Keratinocyte (primary cell): ENCODE results near the gene RRAGC. TPM values are rescaled to one million over a fixed set of nuclear protein-coding genes. Genes with fewer than 3 reads are reported as not detected.

Experiments used
- DNase-seq: peaks from one replicate; pipeline ENCODE4 v3.0.0-alpha.2; 2011; ENCODE audit warnings: low read depth, missing footprints, low spot score
- FAIRE-seq: peaks from 2 replicates; lab custom pipeline; 2011; peaks lifted over from hg19 to GRCh38; lab: Jason Lieb, UNC
- H2AFZ ChIP-seq: 2 replicates; pipeline ENCODE4 v1.6.0; 2012; ENCODE audit warnings: low read length, control low read depth, inconsistent platforms; ENCODE audit not compliant: control insufficient read depth
- H3K27ac ChIP-seq: 2 replicates; pipeline ENCODE4 v1.5.1; 2011; ENCODE audit warnings: low read length; ENCODE audit not compliant: control insufficient read depth, insufficient read depth
- H3K27me3 ChIP-seq: 3 replicates; pipeline ENCODE4 v1.6.0; 2011; ENCODE audit warnings: low read length; ENCODE audit not compliant: control insufficient read depth, insufficient read depth; ENCODE audit errors: extremely low read depth
- H3K36me3 ChIP-seq, 2 experiments: 2 replicates in 1 of 2; 3 replicates in 1 of 2; pipeline ENCODE4 v1.5.1; 2011; ENCODE audit warnings: low read length in 2 of 2, mild to moderate bottlenecking in 1 of 2; ENCODE audit not compliant: control insufficient read depth in 2 of 2, insufficient read depth in 2 of 2; ENCODE audit errors: extremely low read depth in 1 of 2
- H3K4me1 ChIP-seq: 3 replicates; pipeline ENCODE4 v1.5.1; 2011; ENCODE audit warnings: low read length; ENCODE audit not compliant: control insufficient read depth, insufficient read depth; ENCODE audit errors: extremely low read depth
- H3K4me2 ChIP-seq: 3 replicates; pipeline ENCODE4 v1.6.0; 2011; ENCODE audit warnings: low read depth, low read length; ENCODE audit not compliant: control insufficient read depth, insufficient read depth; ENCODE audit errors: extremely low read depth
- H3K4me3 ChIP-seq, 3 experiments: fragments of 200-600 bp in 1 of 3; sonication (generic) in 1 of 3; 2 replicates in 2 of 3; 3 replicates in 1 of 3; pipeline ENCODE4 v1.5.1; 2011 to 2016; ENCODE audit warnings: low read length in 3 of 3, mild to moderate bottlenecking in 3 of 3, control low read depth in 2 of 3, inconsistent platforms in 1 of 3, low read depth in 1 of 3, mixed read lengths in 1 of 3, mixed run types in 1 of 3, moderate library complexity in 1 of 3; ENCODE audit not compliant: control insufficient read depth in 2 of 3, insufficient read depth in 2 of 3; ENCODE audit errors: extremely low read depth in 1 of 3
- H3K79me2 ChIP-seq: 2 replicates; pipeline ENCODE4 v1.6.0; 2012; ENCODE audit warnings: low read length; ENCODE audit not compliant: control insufficient read depth, insufficient read depth
- H3K9ac ChIP-seq: 3 replicates; pipeline ENCODE4 v1.6.0; 2011; ENCODE audit warnings: low read length; ENCODE audit not compliant: control insufficient read depth, insufficient read depth; ENCODE audit errors: extremely low read depth
- H3K9me1 ChIP-seq: 3 replicates; pipeline ENCODE4 v1.6.0; 2011; ENCODE audit warnings: low read length; ENCODE audit not compliant: control insufficient read depth, insufficient read depth; ENCODE audit errors: extremely low read depth
- H3K9me3 ChIP-seq: 2 replicates; pipeline ENCODE4 v1.5.1; 2012; ENCODE audit warnings: low read depth, low read length; ENCODE audit not compliant: control insufficient read depth
- H4K20me1 ChIP-seq: 3 replicates; pipeline ENCODE4 v1.6.0; 2011; ENCODE audit warnings: low read length; ENCODE audit not compliant: control insufficient read depth, insufficient read depth; ENCODE audit errors: extremely low read depth
- CTCF ChIP-seq, 3 experiments: IDR thresholded peaks in 1 of 3; conservative IDR thresholded peaks in 1 of 3; optimal IDR thresholded peaks in 1 of 3; 2 replicates in 2 of 3; 3 replicates in 1 of 3; pipeline versions ENCODE3 to v1.5.1; 2011; ENCODE audit warnings: low read length in 3 of 3, mild to moderate bottlenecking in 3 of 3, moderate library complexity in 2 of 3, control low read depth in 1 of 3, inconsistent platforms in 1 of 3; ENCODE audit not compliant: insufficient read depth in 2 of 3; ENCODE audit errors: extremely low read depth in 1 of 3
- EZH2 ChIP-seq: IDR thresholded peaks from one replicate; pipeline ENCODE4 v1.6.1; 2012; ENCODE audit warnings: inconsistent platforms, mild to moderate bottlenecking, low read length, moderate library complexity
- dilution Hi-C: fragments of 300-500 bp; cut with MboI; formaldehyde crosslinking; loops from one replicate; pipeline ENCODE4 v1.7.0; 2020; ENCODE audit warnings: low sequenced_read_pairs; ENCODE audit not compliant: extremely low pct_ligation_motif_present
- polyA plus RNA-seq, 5 experiments: library from polyadenylated mRNA; depleted of rRNA in 3 of 5; stranded (reverse) in 3 of 5; stranded (forward) in 1 of 5; unstranded in 1 of 5; fragments of >200 nt; gene quantifications; 1 replicate in 1 of 5; 2 replicates in 3 of 5; 3 replicates in 1 of 5; pipeline versions ENCODE4 v1.2.1 to v1.2.3, GENCODE V29; 2011 to 2012; ENCODE audit warnings: missing spikeins in 2 of 5, low read depth in 1 of 5, low replicate concordance in 1 of 5

The RRAGC gene
- polyA plus RNA-seq, 1 donor (not counting 4 experiments of a cell fraction or from before 2014, with no cell fraction given) = 37.8 TPM

- H3K4me3 ChIP-seq = no peak overlapping the region
- TF ChIP-seq EZH2 (no peak), CTCF (optimal IDR thresholded peaks at IDR 0.05 in 1 of 3, IDR thresholded peaks at IDR 0.05 in 1 of 3, conservative IDR thresholded peaks at IDR 0.05 in 1 of 3; ENCODE audit: extremely low read depth in 1 of 3, insufficient read depth in 2 of 3, low read length in 3 of 3) (no peak)
- H3K4me1 ChIP-seq = no peaks in the 10 kb centered on the region
- DNase-seq (no peak), FAIRE-seq (no peak)
- no peak overlapping the region for H3K9ac ChIP-seq
- no peak overlapping the region for H2AFZ ChIP-seq
- H3K36me3 ChIP-seq = no peaks in the 10 kb centered on the region
- no peaks in the 10 kb centered on the region for H3K79me2 ChIP-seq
- no peak overlapping the region for H3K4me2 ChIP-seq
- dilution Hi-C loops = no loop called here
- no peaks in the 10 kb centered on the region for H3K9me1 ChIP-seq
- H3K9me3 ChIP-seq = peaks cover 2% of the 10 kb centered on the region
- H3K27ac ChIP-seq = no peak overlapping the region
- peaks cover 9% of the 10 kb centered on the region for H3K27me3 ChIP-seq
- H4K20me1 ChIP-seq = no peaks in the 10 kb centered on the region
These were observed 69.0 kb downstream of the RRAGC start for GRCh38 chr1:38790422-38791163.

- Histone ChIP-seq H3K27ac (no peak overlapping the region), H3K79me2 (no peaks in the 10 kb centered on the region), H3K27me3 (peaks cover 10% of the 10 kb centered on the region), H2AFZ (no peak overlapping the region), H3K4me3 (no peak overlapping the region), H3K9me3 (peaks cover 2% of the 10 kb centered on the region), H3K9me1 (no peaks in the 10 kb centered on the region), H4K20me1 (no peaks in the 10 kb centered on the region), H3K36me3 (no peaks in the 10 kb centered on the region), H3K4me1 (no peaks in the 10 kb centered on the region), H3K4me2 (no peak overlapping the region), H3K9ac (no peak overlapping the region)
- FAIRE-seq = no peak
- DNase-seq = no peak
- dilution Hi-C loops = no loop called here
- no peak for TF ChIP-seq CTCF (optimal IDR thresholded peaks at IDR 0.05 in 1 of 3, IDR thresholded peaks at IDR 0.05 in 1 of 3, conservative IDR thresholded peaks at IDR 0.05 in 1 of 3; ENCODE audit: extremely low read depth in 1 of 3, insufficient read depth in 2 of 3, low read length in 3 of 3)
- TF ChIP-seq EZH2 = no peak
These were observed 69.9 kb downstream of the RRAGC start for GRCh38 chr1:38789498-38790169.
